IMR-90 (cell line): ENCODE results near the gene IRX3. TPM values are rescaled to one million over a fixed set of nuclear protein-coding genes. Genes with fewer than 3 reads are reported as not detected.

Experiments used
- ATAC-seq: fragments of 200-7000 bp; cut with Tn5 transposase; 2 replicates; pipeline ENCODE4 v1.9.1; 2020; ENCODE audit warnings: low read depth, mild to moderate bottlenecking, moderate library complexity
- BruUV-seq: library from RNA; stranded (reverse); fragments of 400-500 nt; replicated peaks from 2 replicates; lab custom pipeline; 2021; lab: Mats Ljungman, UMichigan
- CTCF ChIA-PET: fragments of 300-600 bp; formaldehyde crosslinking; extraction: SDS; loops from one replicate; lab custom pipeline; 2021; ENCODE audit warnings: antibody characterized with exemption; lab: Yijun Ruan, JAX
- POLR2A ChIA-PET: fragments of 300-600 bp; sonication (Branson Sonifier 250); formaldehyde crosslinking; loops from one replicate; lab custom pipeline; 2022; ENCODE audit warnings: antibody characterized with exemption; ENCODE audit not compliant: unreplicated experiment; lab: Charles Lee
- DNase-seq: peaks from one replicate; pipeline ENCODE4 v3.0.0; 2013
- H2AFZ ChIP-seq: replicated peaks from 2 replicates; pipeline ENCODE3; 2013; ENCODE audit warnings: low read length, mild to moderate bottlenecking; ENCODE audit not compliant: poor library complexity
- H2AK5ac ChIP-seq: 2 replicates; pipeline ENCODE4 v1.6.1; 2013; ENCODE audit warnings: low read depth, low read length, inconsistent platforms
- H2AK9ac ChIP-seq: replicated peaks from 2 replicates; pipeline ENCODE3; 2013; ENCODE audit warnings: mild to moderate bottlenecking, low read depth, low read length, moderate library complexity; ENCODE audit not compliant: poor library complexity
- H2BK120ac ChIP-seq: 2 replicates; pipeline ENCODE4 v1.6.1; 2013; ENCODE audit warnings: low read depth, low read length, inconsistent platforms
- H2BK15ac ChIP-seq: 3 replicates; pipeline ENCODE4 v1.6.1; 2013; ENCODE audit warnings: low read depth, low read length, inconsistent platforms
- H2BK20ac ChIP-seq: 2 replicates; pipeline ENCODE4 v1.6.1; 2013; ENCODE audit warnings: low read depth, mild to moderate bottlenecking, inconsistent platforms, low read length, moderate library complexity
- H2BK5ac ChIP-seq: 2 replicates; pipeline ENCODE4 v1.6.1; 2013; ENCODE audit warnings: mild to moderate bottlenecking, low read depth, low read length, inconsistent platforms; ENCODE audit not compliant: poor library complexity, severe bottlenecking
- H3K14ac ChIP-seq: replicated peaks from 2 replicates; pipeline ENCODE4 v1.6.1; 2013; ENCODE audit warnings: low read depth, low read length, inconsistent platforms
- H3K18ac ChIP-seq: 2 replicates; pipeline ENCODE4 v1.6.1; 2013; ENCODE audit warnings: low read depth, low read length, control low read depth
- H3K23ac ChIP-seq: 2 replicates; pipeline ENCODE4 v1.6.1; 2013; ENCODE audit warnings: low read depth, low read length, inconsistent platforms
- H3K27ac ChIP-seq: 2 replicates; pipeline ENCODE4 v1.5.1; 2013; ENCODE audit warnings: mild to moderate bottlenecking, control low read depth, low read length; ENCODE audit not compliant: insufficient read depth
- H3K27me3 ChIP-seq: 2 replicates; pipeline ENCODE4 v1.6.1; 2013; ENCODE audit warnings: low read length; ENCODE audit not compliant: control insufficient read depth, insufficient read depth
- H3K36me3 ChIP-seq: 2 replicates; pipeline ENCODE4 v1.6.1; 2013; ENCODE audit warnings: low read length, mixed read lengths; ENCODE audit not compliant: control insufficient read depth, insufficient read depth
- H3K4ac ChIP-seq: 2 replicates; pipeline ENCODE4 v1.6.1; 2013; ENCODE audit warnings: low read depth, low read length, inconsistent platforms
- H3K4me1 ChIP-seq: 2 replicates; pipeline ENCODE4 v1.6.1; 2013; ENCODE audit warnings: low read length, mixed read lengths; ENCODE audit not compliant: control insufficient read depth, insufficient read depth
- H3K4me2 ChIP-seq: 2 replicates; pipeline ENCODE4 v1.6.1; 2013; ENCODE audit warnings: low read depth, mild to moderate bottlenecking, control low read depth, low read length, moderate library complexity
- H3K4me3 ChIP-seq: 2 replicates; pipeline ENCODE4 v1.5.1; 2013; ENCODE audit warnings: low read depth, mild to moderate bottlenecking, control low read depth, low read length, moderate library complexity; ENCODE audit not compliant: insufficient read depth
- H3K56ac ChIP-seq: 2 replicates; pipeline ENCODE4 v1.6.1; 2013; ENCODE audit warnings: low read length, inconsistent platforms; ENCODE audit not compliant: insufficient read depth; ENCODE audit errors: extremely low read depth
- H3K79me1 ChIP-seq, 2 experiments: 2 replicates each; pipeline ENCODE4 v1.6.1; 2013; ENCODE audit warnings: low read length in 2 of 2, inconsistent platforms in 1 of 2, low read depth in 1 of 2
- H3K9ac ChIP-seq: 2 replicates; pipeline ENCODE4 v1.6.1; 2013; ENCODE audit warnings: low read depth, low read length, control low read depth
- H3K9me1 ChIP-seq: 2 replicates; pipeline ENCODE4 v1.6.1; 2013; ENCODE audit warnings: low read length, inconsistent platforms; ENCODE audit not compliant: insufficient read depth
- H3K9me3 ChIP-seq: 2 replicates; pipeline ENCODE4 v1.6.1; 2013; ENCODE audit warnings: low read length; ENCODE audit not compliant: control insufficient read depth, insufficient read depth
- H4K20me1 ChIP-seq: 2 replicates; pipeline ENCODE4 v1.6.1; 2013; ENCODE audit warnings: low read length, inconsistent platforms; ENCODE audit not compliant: insufficient read depth
- H4K5ac ChIP-seq: 2 replicates; pipeline ENCODE4 v1.6.1; 2013; ENCODE audit warnings: mild to moderate bottlenecking, low read depth, low read length, control low read depth
- H4K8ac ChIP-seq, 2 experiments: 2 replicates each; pipeline ENCODE4 v1.6.1; 2013; ENCODE audit warnings: low read depth in 2 of 2, low read length in 2 of 2, control low read depth in 1 of 2, inconsistent platforms in 1 of 2
- H4K91ac ChIP-seq: 2 replicates; pipeline ENCODE4 v1.6.1; 2013; ENCODE audit warnings: low read depth, low read length, inconsistent platforms; ENCODE audit not compliant: insufficient read depth
- BHLHE40 ChIP-seq: fragments of 150-350 bp; IDR thresholded peaks from 2 replicates; pipeline ENCODE4 v1.6.1; 2016; ENCODE audit warnings: mild to moderate bottlenecking, low read depth, low read length
- CHD1 ChIP-seq: IDR thresholded peaks from 2 replicates; pipeline ENCODE4 v1.6.1; 2012; ENCODE audit warnings: low read depth, low read length, improper control_type of control experiment
- FOS ChIP-seq: fragments of 150-350 bp; IDR thresholded peaks from 2 replicates; pipeline ENCODE4 v1.6.1; 2016; ENCODE audit warnings: low read depth, low read length
- MAFK ChIP-seq: IDR thresholded peaks from 2 replicates; pipeline ENCODE4 v1.6.1; 2012; ENCODE audit warnings: low read depth, low read length, improper control_type of control experiment
- MAZ ChIP-seq: IDR thresholded peaks from 2 replicates; pipeline ENCODE4 v1.6.1; 2012; ENCODE audit warnings: low read depth, mild to moderate bottlenecking, low read length, improper control_type of control experiment, moderate library complexity, borderline replicate concordance
- NFE2L2 ChIP-seq: fragments of 150-350 bp; IDR thresholded peaks from 2 replicates; pipeline ENCODE4 v1.6.1; 2016; ENCODE audit warnings: low read depth, mild to moderate bottlenecking, low read length
- POLR2A ChIP-seq: IDR thresholded peaks from 2 replicates; pipeline ENCODE4 v1.6.1; 2012; ENCODE audit warnings: mild to moderate bottlenecking, low read depth, low read length
- RCOR1 ChIP-seq: IDR thresholded peaks from 2 replicates; pipeline ENCODE4 v1.6.1; 2012; ENCODE audit warnings: mild to moderate bottlenecking, low read length, improper control_type of control experiment; ENCODE audit not compliant: insufficient replicate concordance
- RFX5 ChIP-seq: IDR thresholded peaks from 2 replicates; pipeline ENCODE4 v1.8.0; 2012; ENCODE audit warnings: low read depth, mild to moderate bottlenecking, low read length, moderate library complexity
- WGBS, 2 experiments: methylation state at CpG; one replicate each; pipeline versions ENCODE4 v1.1.5 to v1.1.7; 2013; ENCODE audit warnings: missing lambda C conversion rate in 2 of 2; ENCODE audit not compliant: insufficient read length in 1 of 2; ENCODE audit errors: extremely low coverage in 2 of 2; 5-methylcytosine and 5-hydroxymethylcytosine counted together
- dilution Hi-C: fragments of 300-500 bp; cut with HindIII; formaldehyde crosslinking; loops from one replicate; pipeline ENCODE4 v1.14.3; 2018; ENCODE audit warnings: low sequenced_read_pairs; ENCODE audit not compliant: unreplicated experiment
- in situ Hi-C: fragments of 300-500 bp; cut with MboI; formaldehyde crosslinking; loops from 3 replicates; pipeline ENCODE4 v1.14.3; 2019; ENCODE audit warnings: low sequenced_read_pairs, inconsistent platforms, mixed read lengths
- intact Hi-C: fragments of 100-400 bp; cut with micrococcal nuclease; formaldehyde crosslinking; loops from 2 replicates; pipeline ENCODE4 v1.10.0; 2022
- polyA plus RNA-seq, 3 experiments: library from polyadenylated mRNA; depleted of rRNA; stranded (reverse); fragments of >200 nt; gene quantifications; 2 replicates each; pipeline ENCODE4 v1.2.3, GENCODE V29; 2012; ENCODE audit warnings: low replicate concordance in 1 of 3
- total RNA-seq: library from RNA; depleted of rRNA; stranded (reverse); fragments of >200 nt; gene quantifications from 2 replicates; pipeline ENCODE4 v1.2.3, GENCODE V29; 2012
- TF ChIP-seq, protein P1 (sequence below): conservative IDR thresholded peaks from 2 replicates; pipeline ENCODE4 v1.5.1; 2012; ENCODE audit warnings: mild to moderate bottlenecking, low read depth, low read length, improper control_type of control experiment
- TF ChIP-seq, protein P2 (sequence below): fragments of 150-350 bp; IDR thresholded peaks from 2 replicates; pipeline ENCODE4 v1.6.1; 2016; ENCODE audit warnings: low read depth, mild to moderate bottlenecking, low read length, moderate library complexity, borderline replicate concordance

Gene IRX3
- total and polyA plus RNA-seq, 2 of the 4 experiments (the other 2 are of a cell fraction) = not detected

DNA sequence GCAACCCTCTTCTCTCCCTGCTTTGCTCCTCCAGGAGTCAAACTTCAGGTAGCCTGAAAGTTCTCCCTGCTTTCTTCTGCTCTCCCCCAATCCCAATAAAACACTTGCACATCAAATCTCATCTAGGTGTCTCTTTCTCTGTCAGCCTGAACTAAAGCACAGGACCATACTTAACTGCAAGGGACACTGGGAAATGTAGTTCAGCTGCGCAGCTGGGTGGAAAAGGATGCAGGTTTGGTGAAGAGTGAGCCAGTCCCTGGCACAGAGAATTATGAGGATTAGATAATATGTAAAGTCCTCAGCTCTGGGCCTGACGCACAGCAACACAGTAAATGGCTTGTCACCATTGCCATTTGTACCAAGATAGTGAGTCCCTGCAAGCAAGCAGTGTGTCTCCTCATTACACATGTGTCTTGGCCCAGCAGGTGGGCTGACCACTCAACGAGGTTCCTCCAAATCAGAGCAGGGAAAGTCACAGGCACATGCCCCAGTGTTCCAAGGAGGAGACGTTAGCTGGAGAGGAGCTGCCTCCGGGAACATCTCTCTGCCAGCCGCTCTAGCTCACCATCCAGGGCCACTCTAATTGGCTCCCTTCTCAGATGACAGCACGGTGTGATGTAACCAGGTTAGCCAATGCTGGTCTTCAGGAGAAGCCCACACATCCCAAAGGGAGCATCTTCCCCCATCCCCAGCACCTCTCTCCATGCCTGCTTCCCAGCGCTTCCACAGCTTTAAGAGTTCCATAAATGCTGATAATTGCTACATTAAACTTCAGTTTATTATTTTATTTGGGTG lies 29.7 kb upstream of the IRX3 start:
- no peaks in the 10 kb centered on the region for H3K36me3 ChIP-seq
- TF ChIP-seq NFE2L2 (no peak), RCOR1 (no peak), MAFK (no peak), MAZ (no peak), RFX5 (no peak), FOS (no peak), POLR2A (no peak), BHLHE40 (no peak), CHD1 (no peak)
- TF ChIP-seq, protein P1, sequence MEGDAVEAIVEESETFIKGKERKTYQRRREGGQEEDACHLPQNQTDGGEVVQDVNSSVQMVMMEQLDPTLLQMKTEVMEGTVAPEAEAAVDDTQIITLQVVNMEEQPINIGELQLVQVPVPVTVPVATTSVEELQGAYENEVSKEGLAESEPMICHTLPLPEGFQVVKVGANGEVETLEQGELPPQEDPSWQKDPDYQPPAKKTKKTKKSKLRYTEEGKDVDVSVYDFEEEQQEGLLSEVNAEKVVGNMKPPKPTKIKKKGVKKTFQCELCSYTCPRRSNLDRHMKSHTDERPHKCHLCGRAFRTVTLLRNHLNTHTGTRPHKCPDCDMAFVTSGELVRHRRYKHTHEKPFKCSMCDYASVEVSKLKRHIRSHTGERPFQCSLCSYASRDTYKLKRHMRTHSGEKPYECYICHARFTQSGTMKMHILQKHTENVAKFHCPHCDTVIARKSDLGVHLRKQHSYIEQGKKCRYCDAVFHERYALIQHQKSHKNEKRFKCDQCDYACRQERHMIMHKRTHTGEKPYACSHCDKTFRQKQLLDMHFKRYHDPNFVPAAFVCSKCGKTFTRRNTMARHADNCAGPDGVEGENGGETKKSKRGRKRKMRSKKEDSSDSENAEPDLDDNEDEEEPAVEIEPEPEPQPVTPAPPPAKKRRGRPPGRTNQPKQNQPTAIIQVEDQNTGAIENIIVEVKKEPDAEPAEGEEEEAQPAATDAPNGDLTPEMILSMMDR = no peak
- TF ChIP-seq, protein P2, sequence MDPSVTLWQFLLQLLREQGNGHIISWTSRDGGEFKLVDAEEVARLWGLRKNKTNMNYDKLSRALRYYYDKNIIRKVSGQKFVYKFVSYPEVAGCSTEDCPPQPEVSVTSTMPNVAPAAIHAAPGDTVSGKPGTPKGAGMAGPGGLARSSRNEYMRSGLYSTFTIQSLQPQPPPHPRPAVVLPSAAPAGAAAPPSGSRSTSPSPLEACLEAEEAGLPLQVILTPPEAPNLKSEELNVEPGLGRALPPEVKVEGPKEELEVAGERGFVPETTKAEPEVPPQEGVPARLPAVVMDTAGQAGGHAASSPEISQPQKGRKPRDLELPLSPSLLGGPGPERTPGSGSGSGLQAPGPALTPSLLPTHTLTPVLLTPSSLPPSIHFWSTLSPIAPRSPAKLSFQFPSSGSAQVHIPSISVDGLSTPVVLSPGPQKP = no peak
- no peak overlapping the region for H3K27ac ChIP-seq
- in situ Hi-C loops (no loop called here), dilution Hi-C loops (no loop called here), intact Hi-C loops (no loop called here)
- no peak overlapping the region for H2AK5ac ChIP-seq
- no peak overlapping the region for H3K14ac ChIP-seq
- no peaks in the 10 kb centered on the region for H3K79me1 ChIP-seq
- no peak overlapping the region for H3K18ac ChIP-seq
- no peak overlapping the region for H4K8ac ChIP-seq
- no peak overlapping the region for H3K56ac ChIP-seq
- no peak for ATAC-seq
- H4K20me1 ChIP-seq = no peaks in the 10 kb centered on the region
- no peak for DNase-seq
- no peak overlapping the region for H3K4me3 ChIP-seq
- H4K5ac ChIP-seq = no peak overlapping the region
- no peak overlapping the region for H2BK120ac ChIP-seq
- peaks cover 9% of the 10 kb centered on the region for H3K27me3 ChIP-seq
- no TSS peak for BruUV-seq
- ChIA-PET CTCF (no interaction called here), POLR2A (no interaction called here)
- no peak overlapping the region for H2BK20ac ChIP-seq
- no peak overlapping the region for H2BK5ac ChIP-seq
- 73% methylated on average over 3 of the region's 8 CpGs; no CpG with 5 or more reads in 1 of the 2 experiments for WGBS, 2 experiments
- H4K91ac ChIP-seq = no peak overlapping the region
- H2AK9ac ChIP-seq = no peak overlapping the region
- no peak overlapping the region for H3K4me2 ChIP-seq
- H3K9ac ChIP-seq = no peak overlapping the region
- no peak overlapping the region for H2BK15ac ChIP-seq
- no peaks in the 10 kb centered on the region for H3K4me1 ChIP-seq
- H3K9me1 ChIP-seq = no peaks in the 10 kb centered on the region
- H2AFZ ChIP-seq = no peak overlapping the region
- no peak overlapping the region for H3K4ac ChIP-seq
- H3K23ac ChIP-seq = no peak overlapping the region
- no peaks in the 10 kb centered on the region for H3K9me3 ChIP-seq
